ENCODE results near the gene OAS3.

OAS3 gene

DNA sequence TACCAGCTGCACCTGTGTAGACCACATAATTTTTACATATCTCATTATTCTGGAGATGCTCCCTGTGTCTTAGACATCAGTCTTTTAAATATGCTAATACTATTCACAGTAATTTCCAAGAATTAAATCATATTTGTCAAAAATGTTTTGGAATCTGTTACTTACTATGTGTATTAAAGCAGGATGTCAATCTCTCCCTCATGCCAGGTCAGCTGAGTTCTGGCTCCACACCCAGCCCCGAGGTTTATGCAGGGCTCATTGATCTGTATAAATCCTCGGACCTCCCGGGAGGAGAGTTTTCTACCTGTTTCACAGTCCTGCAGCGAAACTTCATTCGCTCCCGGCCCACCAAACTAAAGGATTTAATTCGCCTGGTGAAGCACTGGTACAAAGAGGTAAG is 67.9 kb downstream of the OAS3 start:
- Histone ChIP-seq H3K9me3 (ENCODE audit: low read length) (no peaks in the 10 kb centered on the region), H3K27me3 (ENCODE audit: control insufficient read depth in 1 of 2, insufficient read depth in 2 of 2, low read length in 2 of 2) (no peaks in the 10 kb centered on the region), H3K27ac (ENCODE audit: low read depth, low read length) (no peak overlapping the region), H3K4me1 (ENCODE audit: insufficient read depth, low read length) (no peaks in the 10 kb centered on the region), H3K36me3 (ENCODE audit: insufficient read depth, low read length) (no peaks in the 10 kb centered on the region), H3K4me3 (ENCODE audit: low read depth in 1 of 2, low read length in 2 of 2) (no peak overlapping the region), H3K9ac (ENCODE audit: low read length) (no peak overlapping the region)

DNA sequence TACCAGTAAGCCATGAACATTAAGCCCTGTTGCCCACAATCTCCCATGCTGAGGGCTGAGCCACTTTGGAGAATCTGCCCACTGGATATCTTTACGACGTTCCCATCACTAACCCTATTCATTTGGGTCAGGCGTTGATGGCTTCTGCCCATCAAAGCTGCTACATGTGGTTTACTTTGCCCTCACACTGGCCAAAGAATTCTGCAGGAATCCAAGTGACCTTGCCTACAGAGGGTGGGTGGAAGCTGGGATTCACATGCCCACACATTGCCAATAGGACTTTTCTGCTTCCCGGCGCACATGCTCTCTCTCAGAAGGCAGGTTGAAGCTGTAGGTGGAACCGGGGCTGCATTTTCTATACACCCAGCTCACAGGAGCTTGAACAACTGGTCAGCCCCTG is 68.4 kb downstream of the OAS3 start:
- H3K4me3 ChIP-seq (ENCODE audit: low read depth in 1 of 2, low read length in 2 of 2), result no peak overlapping the region
- H3K27ac ChIP-seq (ENCODE audit: low read depth, low read length), result no peak overlapping the region
- H3K9ac ChIP-seq (ENCODE audit: low read length), result no peak overlapping the region
- no peaks in the 10 kb centered on the region for H3K9me3 ChIP-seq (ENCODE audit: low read length)
- no peaks in the 10 kb centered on the region for H3K4me1 ChIP-seq (ENCODE audit: insufficient read depth, low read length)
- H3K36me3 ChIP-seq (ENCODE audit: insufficient read depth, low read length), result no peaks in the 10 kb centered on the region
- H3K27me3 ChIP-seq (ENCODE audit: control insufficient read depth in 1 of 2, insufficient read depth in 2 of 2, low read length in 2 of 2), result no peaks in the 10 kb centered on the region

DNA sequence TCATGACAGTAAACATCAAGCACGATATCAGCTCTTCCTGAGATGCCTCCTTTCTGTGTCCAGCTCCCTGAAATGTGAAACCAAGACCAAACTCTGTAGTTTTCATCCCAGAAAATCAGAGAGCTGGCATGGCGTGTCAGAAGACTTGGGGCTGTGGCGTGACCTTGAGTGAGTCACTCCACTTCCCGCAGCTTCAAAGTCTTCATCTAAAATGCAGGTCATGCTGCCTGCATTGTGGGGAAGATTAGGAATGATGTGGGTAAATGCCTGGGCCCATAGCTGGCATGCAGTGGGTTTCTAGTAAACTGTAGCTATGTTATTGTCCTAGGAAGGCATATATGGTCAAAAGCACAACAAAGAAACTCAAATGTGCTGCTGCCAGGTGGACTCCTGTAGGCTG is 68.9 kb downstream of the OAS3 start:
- H3K9ac ChIP-seq (ENCODE audit: low read length), result no peak overlapping the region
- H3K27ac ChIP-seq (ENCODE audit: low read depth, low read length), result no peak overlapping the region
- H3K4me3 ChIP-seq (ENCODE audit: low read depth in 1 of 2, low read length in 2 of 2), result no peak overlapping the region
- no peaks in the 10 kb centered on the region for H3K4me1 ChIP-seq (ENCODE audit: insufficient read depth, low read length)
- H3K9me3 ChIP-seq (ENCODE audit: low read length), result no peaks in the 10 kb centered on the region
- H3K36me3 ChIP-seq (ENCODE audit: insufficient read depth, low read length), result no peaks in the 10 kb centered on the region
- H3K27me3 ChIP-seq (ENCODE audit: control insufficient read depth in 1 of 2, insufficient read depth in 2 of 2, low read length in 2 of 2), result no peaks in the 10 kb centered on the region

DNA sequence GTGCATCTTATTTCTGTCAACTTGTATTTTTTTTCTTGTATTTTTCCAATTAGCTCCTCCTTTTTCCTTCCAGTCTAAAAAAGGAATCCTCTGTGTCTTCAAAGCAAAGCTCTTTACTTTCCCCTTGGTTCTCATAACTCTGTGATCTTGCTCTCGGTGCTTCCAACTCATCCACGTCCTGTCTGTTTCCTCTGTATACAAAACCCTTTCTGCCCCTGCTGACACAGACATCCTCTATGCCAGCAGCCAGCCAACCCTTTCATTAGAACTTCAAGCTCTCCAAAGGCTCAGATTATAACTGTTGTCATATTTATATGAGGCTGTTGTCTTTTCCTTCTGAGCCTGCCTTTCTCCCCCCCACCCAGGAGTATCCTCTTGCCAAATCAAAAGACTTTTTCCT is 72.4 kb downstream of the OAS3 start:
- Histone ChIP-seq H3K27ac (ENCODE audit: low read depth, low read length) (no peak overlapping the region), H3K9ac (ENCODE audit: low read length) (no peak overlapping the region), H3K36me3 (ENCODE audit: insufficient read depth, low read length) (no peaks in the 10 kb centered on the region), H3K27me3 (ENCODE audit: control insufficient read depth in 1 of 2, insufficient read depth in 2 of 2, low read length in 2 of 2) (no peaks in the 10 kb centered on the region), H3K4me1 (ENCODE audit: insufficient read depth, low read length) (no peaks in the 10 kb centered on the region), H3K9me3 (ENCODE audit: low read length) (no peaks in the 10 kb centered on the region), H3K4me3 (ENCODE audit: low read depth in 1 of 2, low read length in 2 of 2) (no peak overlapping the region)

DNA sequence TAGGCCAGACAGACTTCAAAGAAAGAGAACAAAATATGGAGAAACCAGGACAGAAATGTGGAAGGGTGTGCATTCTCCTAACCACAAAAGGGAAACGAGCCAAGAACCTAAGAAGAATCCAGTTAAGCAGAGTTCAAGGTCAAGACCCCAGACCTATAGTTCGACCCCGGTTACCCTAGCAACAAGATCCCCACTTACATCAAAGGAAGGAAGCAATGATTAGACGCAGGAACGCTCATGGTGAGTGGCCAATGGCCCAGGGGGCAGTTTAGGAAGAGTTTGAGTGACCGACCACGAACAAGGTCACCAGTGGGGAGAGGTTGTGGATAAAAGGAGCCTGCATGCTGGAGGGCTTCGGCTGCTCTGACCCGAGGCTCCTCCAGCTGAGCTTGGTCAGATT is 76.3 kb downstream of the OAS3 start:
- H3K27me3 ChIP-seq (ENCODE audit: control insufficient read depth in 1 of 2, insufficient read depth in 2 of 2, low read length in 2 of 2), result no peaks in the 10 kb centered on the region
- H3K9me3 ChIP-seq (ENCODE audit: low read length), result no peaks in the 10 kb centered on the region
- H3K27ac ChIP-seq (ENCODE audit: low read depth, low read length), result no peak overlapping the region
- no peaks in the 10 kb centered on the region for H3K36me3 ChIP-seq (ENCODE audit: insufficient read depth, low read length)
- H3K4me3 ChIP-seq (ENCODE audit: low read depth in 1 of 2, low read length in 2 of 2), result no peak overlapping the region
- no peak overlapping the region for H3K9ac ChIP-seq (ENCODE audit: low read length)
- no peaks in the 10 kb centered on the region for H3K4me1 ChIP-seq (ENCODE audit: insufficient read depth, low read length)

DNA sequence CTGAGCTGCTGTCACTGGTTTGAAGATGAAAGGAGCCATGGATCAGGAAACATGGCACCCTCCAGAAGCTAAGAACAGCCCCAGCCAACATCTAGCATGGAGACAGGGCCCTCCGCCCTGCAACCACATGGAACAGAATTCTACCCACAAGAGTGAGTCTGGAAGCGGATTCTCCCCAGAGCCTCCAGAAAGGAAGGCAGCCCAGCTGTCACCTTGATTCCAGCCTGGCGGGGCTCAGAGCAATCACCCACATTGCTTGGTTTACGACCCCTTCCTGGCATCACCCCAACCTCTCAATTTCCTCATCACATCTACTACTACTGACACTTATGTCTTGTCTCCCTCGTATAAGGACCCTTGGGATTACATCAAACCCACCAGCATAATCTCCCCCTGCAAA is 78.5 kb downstream of the OAS3 start:
- no peaks in the 10 kb centered on the region for H3K4me1 ChIP-seq (ENCODE audit: insufficient read depth, low read length)
- H3K27me3 ChIP-seq (ENCODE audit: control insufficient read depth in 1 of 2, insufficient read depth in 2 of 2, low read length in 2 of 2), result no peaks in the 10 kb centered on the region
- no peaks in the 10 kb centered on the region for H3K9me3 ChIP-seq (ENCODE audit: low read length)
- no peak overlapping the region for H3K4me3 ChIP-seq (ENCODE audit: low read depth in 1 of 2, low read length in 2 of 2)
- H3K9ac ChIP-seq (ENCODE audit: low read length), result no peak overlapping the region
- H3K27ac ChIP-seq (ENCODE audit: low read depth, low read length), result no peak overlapping the region
- no peaks in the 10 kb centered on the region for H3K36me3 ChIP-seq (ENCODE audit: insufficient read depth, low read length)

DNA sequence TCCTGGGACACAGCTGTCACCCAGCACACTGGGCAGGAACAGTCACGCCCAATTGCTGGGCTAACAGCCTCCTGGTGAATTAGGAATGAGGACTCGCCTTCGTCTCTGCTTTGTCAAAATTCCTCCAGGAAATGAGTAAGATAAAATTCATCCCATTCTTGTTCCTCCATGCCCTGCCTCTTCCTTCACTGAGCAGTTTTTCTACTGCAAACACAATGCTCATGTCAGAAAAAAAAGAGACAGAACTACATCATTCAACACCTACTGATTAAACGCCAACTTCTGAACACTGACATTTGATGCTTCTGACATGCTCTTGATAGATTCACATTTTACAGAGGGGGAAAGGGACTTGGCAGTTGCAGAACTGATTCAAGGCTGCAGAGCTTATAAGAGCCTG is 80.8 kb downstream of the OAS3 start:
- Histone ChIP-seq H3K36me3 (ENCODE audit: insufficient read depth, low read length) (no peaks in the 10 kb centered on the region), H3K4me3 (ENCODE audit: low read depth in 1 of 2, low read length in 2 of 2) (no peak overlapping the region), H3K27ac (ENCODE audit: low read depth, low read length) (no peak overlapping the region), H3K27me3 (ENCODE audit: control insufficient read depth in 1 of 2, insufficient read depth in 2 of 2, low read length in 2 of 2) (no peaks in the 10 kb centered on the region), H3K4me1 (ENCODE audit: insufficient read depth, low read length) (no peaks in the 10 kb centered on the region), H3K9ac (ENCODE audit: low read length) (no peak overlapping the region), H3K9me3 (ENCODE audit: low read length) (no peaks in the 10 kb centered on the region)

DNA sequence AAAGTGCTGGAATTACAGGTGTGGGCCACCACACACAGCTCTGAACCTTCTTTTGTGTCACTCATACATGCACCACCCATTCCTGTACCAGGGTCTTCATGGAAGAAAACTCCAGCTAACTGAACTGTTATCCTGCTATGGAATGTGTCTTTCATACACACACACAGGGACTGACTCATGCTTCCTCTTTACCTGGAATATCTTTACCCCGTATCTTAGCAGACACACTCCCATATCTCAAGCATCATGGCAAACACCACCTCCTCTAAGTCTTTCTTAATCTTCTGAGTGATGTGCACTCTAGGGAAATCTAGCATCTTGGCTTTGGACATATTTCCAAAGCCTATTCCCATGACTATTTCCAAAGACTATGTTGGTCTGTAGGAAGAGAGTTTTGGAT is 83.2 kb downstream of the OAS3 start:
- H3K9ac ChIP-seq (ENCODE audit: low read length), result no peak overlapping the region
- no peaks in the 10 kb centered on the region for H3K4me1 ChIP-seq (ENCODE audit: insufficient read depth, low read length)
- no peak overlapping the region for H3K4me3 ChIP-seq (ENCODE audit: low read depth in 1 of 2, low read length in 2 of 2)
- H3K9me3 ChIP-seq (ENCODE audit: low read length), result no peaks in the 10 kb centered on the region
- no peaks in the 10 kb centered on the region for H3K36me3 ChIP-seq (ENCODE audit: insufficient read depth, low read length)
- no peak overlapping the region for H3K27ac ChIP-seq (ENCODE audit: low read depth, low read length)
- no peaks in the 10 kb centered on the region for H3K27me3 ChIP-seq (ENCODE audit: control insufficient read depth in 1 of 2, insufficient read depth in 2 of 2, low read length in 2 of 2)

Data from muscle layer of colon (tissue), 2 donors.